HepG2 (cell line): ENCODE data around the gene TPRA1. TPM values are rescaled to one million over a fixed set of nuclear protein-coding genes. Genes with fewer than 3 reads are reported as not detected.

Experiments
- ATAC-seq: fragments of 200-7000 bp; cut with Tn5 transposase; 3 replicates; pipeline ENCODE4 v1.9.1; 2020; ENCODE audit warnings: mild to moderate bottlenecking, moderate library complexity
- BruUV-seq: library from RNA; stranded (reverse); fragments of 400-500 nt; replicated peaks from 2 replicates; lab custom pipeline; 2021; lab: Mats Ljungman, UMichigan
- CTCF ChIA-PET: fragments of 300-600 bp; formaldehyde crosslinking; extraction: SDS; loops from one replicate; lab custom pipeline; 2021; ENCODE audit warnings: low total read pairs, inconsistent platforms, low intra/inter-chr PET ratio; lab: Yijun Ruan, JAX
- POLR2A ChIA-PET: fragments of 350-600 bp; sonication (Branson Sonifier 250); formaldehyde crosslinking; loops from one replicate; lab custom pipeline; 2020; ENCODE audit warnings: antibody characterized with exemption, inconsistent platforms; lab: Yijun Ruan, JAX
- DNase-seq: peaks from one replicate; pipeline ENCODE4 v3.0.0-alpha.2; 2015; ENCODE audit warnings: low spot score
- FAIRE-seq: peaks from 3 replicates; lab custom pipeline; 2011; peaks lifted over from hg19 to GRCh38; lab: Jason Lieb, UNC
- H2AFZ ChIP-seq: one replicate; pipeline ENCODE4 v1.6.1; 2011; ENCODE audit warnings: low read length, inconsistent platforms
- H3K27ac ChIP-seq: fragments of 300-600 bp; 3 replicates; pipeline ENCODE4 v1.8.0; 2011; ENCODE audit warnings: mixed run types, mild to moderate bottlenecking, mixed read lengths, low read length, inconsistent platforms; ENCODE audit not compliant: insufficient read depth; ENCODE audit errors: extremely low read length
- H3K27me3 ChIP-seq, 2 experiments: fragments of 200-600 bp in 1 of 2; 2 replicates in 1 of 2; 3 replicates in 1 of 2; pipeline versions ENCODE4 v1.6.0 to v1.8.0; 2011; ENCODE audit warnings: low read length in 2 of 2, mild to moderate bottlenecking in 2 of 2, moderate library complexity in 2 of 2, inconsistent platforms in 1 of 2; ENCODE audit not compliant: insufficient read depth in 2 of 2, control insufficient read depth in 1 of 2
- H3K36me3 ChIP-seq, 2 experiments: fragments of 200-600 bp in 1 of 2; replicated peaks in 1 of 2; 2 replicates in 1 of 2; 3 replicates in 1 of 2; pipeline versions ENCODE4 v1.5.1 to v1.8.0; 2011; ENCODE audit warnings: low read length in 2 of 2, inconsistent platforms in 1 of 2; ENCODE audit not compliant: insufficient read depth in 2 of 2, control insufficient read depth in 1 of 2
- H3K4me1 ChIP-seq: 2 replicates; pipeline ENCODE4 v1.5.1; 2012; ENCODE audit warnings: low read length, inconsistent platforms; ENCODE audit not compliant: insufficient read depth
- H3K4me2 ChIP-seq: 2 replicates; pipeline ENCODE4 v1.6.0; 2011; ENCODE audit warnings: low read depth, low read length, inconsistent platforms
- H3K4me3 ChIP-seq, 3 experiments: fragments of 200-600 bp in 1 of 3; sonication (generic), shearing (Covaris generic) in 1 of 3; replicated peaks in 1 of 3; 2 replicates each; pipeline ENCODE4 v1.5.1; 2011 to 2016; ENCODE audit warnings: low read length in 3 of 3, inconsistent platforms in 2 of 3, low read depth in 2 of 3, mild to moderate bottlenecking in 2 of 3, control low read depth in 1 of 3, mixed read lengths in 1 of 3; ENCODE audit not compliant: insufficient read depth in 1 of 3
- H3K79me2 ChIP-seq: one replicate; pipeline ENCODE4 v1.6.1; 2011; ENCODE audit warnings: low read length, inconsistent platforms; ENCODE audit not compliant: insufficient read depth
- H3K9ac ChIP-seq: 2 replicates; pipeline ENCODE4 v1.6.0; 2011; ENCODE audit warnings: mild to moderate bottlenecking, low read depth, low read length, inconsistent platforms; ENCODE audit not compliant: insufficient read depth
- H3K9me3 ChIP-seq: 2 replicates; pipeline ENCODE4 v1.5.1; 2012; ENCODE audit warnings: mild to moderate bottlenecking, low read length
- H4K20me1 ChIP-seq: 2 replicates; pipeline ENCODE4 v1.6.0; 2011; ENCODE audit warnings: inconsistent platforms, mild to moderate bottlenecking, low read length, moderate library complexity; ENCODE audit not compliant: insufficient read depth
- ATM ChIP-seq: fragments of 450-650 bp; IDR thresholded peaks from 2 replicates; pipeline ENCODE4 v1.7.1; 2017; ENCODE audit warnings: mild to moderate bottlenecking, borderline replicate concordance
- CREB1 ChIP-seq, 2 experiments: fragments of 450-650 bp in 1 of 2; IDR thresholded peaks; 2 replicates each; pipeline ENCODE4 v1.6.1; 2016 to 2017; ENCODE audit warnings: control low read depth in 1 of 2, mild to moderate bottlenecking in 1 of 2, missing compliant biosample characterization in 1 of 2, missing genetic modification characterization in 1 of 2
- DR1 ChIP-seq: sonication (generic); formaldehyde crosslinking; IDR thresholded peaks from 2 replicates; pipeline ENCODE4 v1.8.0; 2021; ENCODE audit warnings: mild to moderate bottlenecking, missing genetic modification reagents, inconsistent platforms
- GABPB1 ChIP-seq: IDR thresholded peaks from 2 replicates; pipeline ENCODE4 v1.6.1; 2016; ENCODE audit warnings: mild to moderate bottlenecking, missing genetic modification reagents, moderate library complexity, missing compliant biosample characterization
- HNF4G ChIP-seq, 2 experiments: sonication (generic) in 1 of 2; formaldehyde crosslinking in 1 of 2; IDR thresholded peaks; 2 replicates each; pipeline versions ENCODE4 v1.4.0 to v1.6.1; 2011 to 2020; ENCODE audit warnings: borderline replicate concordance in 2 of 2, low read depth in 2 of 2, mild to moderate bottlenecking in 2 of 2, low read length in 1 of 2, missing genetic modification reagents in 1 of 2, moderate library complexity in 1 of 2
- PLRG1 ChIP-seq: fragments of 450-650 bp; conservative IDR thresholded peaks from 2 replicates; pipeline ENCODE4 v1.6.1; 2016
- ZNF101 ChIP-seq: sonication (generic); formaldehyde crosslinking; IDR thresholded peaks from 2 replicates; pipeline ENCODE4 v1.4.0; 2020; ENCODE audit warnings: mild to moderate bottlenecking, low read depth, missing genetic modification reagents, borderline replicate concordance
- ZNF530 ChIP-seq: sonication (generic); formaldehyde crosslinking; IDR thresholded peaks from 2 replicates; pipeline ENCODE4 v1.5.0; 2020; ENCODE audit warnings: low read depth, mild to moderate bottlenecking, missing genetic modification reagents
- ZNF687 ChIP-seq: sonication (generic); formaldehyde crosslinking; IDR thresholded peaks from 2 replicates; pipeline ENCODE4 v1.5.1; 2020; ENCODE audit warnings: mild to moderate bottlenecking, missing genetic modification reagents, moderate library complexity
- ZSCAN30 ChIP-seq: sonication (generic); formaldehyde crosslinking; IDR thresholded peaks from 2 replicates; pipeline ENCODE4 v1.5.0; 2020; ENCODE audit warnings: mild to moderate bottlenecking, missing genetic modification reagents
- WGBS: methylation state at CpG from one replicate; pipeline ENCODE4 v1.1.6; 2017; ENCODE audit warnings: low lambda C conversion rate; 5-methylcytosine and 5-hydroxymethylcytosine counted together
- in situ Hi-C: cut with HindIII; loops from 2 replicates; pipeline ENCODE4 v1.10.0; 2017; ENCODE audit warnings: low pct_unique_long_range_greater_than_20kb; ENCODE audit not compliant: extremely low pct_ligation_motif_present
- intact Hi-C: fragments of 100-400 bp; cut with micrococcal nuclease; formaldehyde crosslinking; loops from one replicate; pipeline ENCODE4 v1.10.0; 2022; ENCODE audit not compliant: unreplicated experiment
- polyA plus RNA-seq, 8 experiments: library from polyadenylated mRNA; depleted of rRNA in 3 of 8; stranded (reverse) in 7 of 8; unstranded in 1 of 8; fragments of >200 nt; fragmentation: Illumina TruSeq in 4 of 8; extraction: Trizol in 4 of 8; gene quantifications; 2 replicates each; pipeline versions ENCODE4 v1.2.1 to v1.2.3, GENCODE V29; 2011 to 2016; ENCODE audit warnings: low read depth in 4 of 8, missing spikeins in 1 of 8, mixed read lengths in 1 of 8; ENCODE audit not compliant: insufficient read depth in 1 of 8
- total RNA-seq, 5 experiments: library from RNA; depleted of rRNA; stranded (reverse); fragments of >200 nt; fragmentation: Illumina TruSeq; extraction: Trizol; gene quantifications; 2 replicates each; pipeline ENCODE4 v1.2.3, GENCODE V29; 2016; ENCODE audit warnings: low read depth in 1 of 5

TPRA1 gene
- total and polyA plus RNA-seq, 2 of the 13 experiments (the other 11 are each of a cell fraction or from before 2014, with no cell fraction given) = 25.4 to 25.8 TPM

GRCh38 chr3:127625821-127626220, 35.3 kb upstream of the TPRA1 start:
- no peaks in the 10 kb centered on the region for H3K79me2 ChIP-seq
- POLR2A ChIA-PET = no interaction called here
- H3K9me3 ChIP-seq = no peaks in the 10 kb centered on the region
- in situ Hi-C loops (no loop called here), intact Hi-C loops (no loop called here)
- no TSS peak for BruUV-seq
- WGBS = 35% methylated on average over 2 of the region's 2 CpGs
- no peak overlapping the region for H3K4me3 ChIP-seq
- no peak overlapping the region for H3K27ac ChIP-seq
- peaks cover 8 to 16% of the 10 kb centered on the region in 2 experiments; a peak in 3 of 5 replicates for H3K36me3 ChIP-seq
- no peak overlapping the region for H3K4me2 ChIP-seq
- peaks cover 21% of the 10 kb centered on the region for H3K4me1 ChIP-seq
- no peak for FAIRE-seq
- DNase-seq = no peak
- no peaks in the 10 kb centered on the region; the same call in 1 of the 2 replicates for H4K20me1 ChIP-seq
- H3K27me3 ChIP-seq = peaks cover 2 to 7% of the 10 kb centered on the region in 2 experiments
- no peak overlapping the region for H3K9ac ChIP-seq
- H2AFZ ChIP-seq = no peak overlapping the region
- ATAC-seq = no peak
- CTCF ChIA-PET = no interaction called here
- TF ChIP-seq PLRG1 (no peak), DR1 (CRISPR knock-in tag) (no peak), HNF4G (IDR thresholded peaks at IDR 0.05; ENCODE audit: borderline replicate concordance, low read depth, low read length) (no peak), HNF4G (CRISPR knock-in tag; IDR thresholded peaks at IDR 0.05; ENCODE audit: borderline replicate concordance, low read depth) (no peak), ZNF530 (CRISPR knock-in tag) (no peak), CREB1 (IDR thresholded peaks at IDR 0.05) (no peak), CREB1 (CRISPR knock-in tag; IDR thresholded peaks at IDR 0.05) (no peak), GABPB1 (CRISPR knock-in tag) (no peak), ATM (no peak), ZNF687 (CRISPR knock-in tag) (no peak), ZNF101 (CRISPR knock-in tag) (no peak), ZSCAN30 (no peak)
- TF ChIP-seq, all 625 proteins: peak for 0
